ENCODE measurements around the gene ATP5MG. TPM values are rescaled to one million over a fixed set of nuclear protein-coding genes. Genes with fewer than 3 reads are reported as not detected.

ATP5MG gene
- total RNA-seq, 4 donors from 2014 or later, result 38.5 to 89.8 (median 51.6) TPM

DNA sequence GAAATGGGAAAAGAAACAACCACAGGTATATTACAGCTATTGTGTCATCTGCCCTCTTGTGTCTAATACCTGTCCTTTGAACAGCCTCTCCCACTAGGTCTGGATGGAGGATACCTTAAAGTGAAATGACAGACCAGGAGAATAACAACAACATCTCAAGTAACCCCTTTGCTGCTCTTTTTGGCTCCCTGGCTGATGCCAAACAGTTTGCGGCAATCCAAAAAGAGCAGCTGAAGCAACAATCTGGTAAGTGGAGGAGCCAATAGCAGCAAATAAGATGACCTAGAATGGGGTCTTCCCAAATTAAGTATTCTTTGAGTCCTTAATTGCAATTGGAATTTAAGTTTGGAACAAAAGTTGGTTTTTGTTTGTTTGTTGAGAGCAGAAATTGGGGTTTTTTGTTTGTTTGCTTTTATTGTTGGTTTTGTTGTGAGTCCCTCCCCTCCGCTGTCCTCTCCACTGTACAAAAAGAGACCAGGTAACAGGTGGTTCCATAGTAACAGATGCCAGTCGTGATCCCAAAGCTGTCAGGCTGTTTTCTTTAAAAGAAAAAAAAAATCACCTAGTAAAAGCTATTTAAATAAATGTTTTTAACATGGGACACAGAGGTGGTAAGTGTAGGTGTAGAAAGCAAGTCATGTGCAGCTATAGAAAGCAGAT lies 36.3 kb upstream of the ATP5MG start:
- no peak for TF ChIP-seq POLR2A (IDR thresholded peaks at IDR 0.05)
- TF ChIP-seq, protein P1, sequence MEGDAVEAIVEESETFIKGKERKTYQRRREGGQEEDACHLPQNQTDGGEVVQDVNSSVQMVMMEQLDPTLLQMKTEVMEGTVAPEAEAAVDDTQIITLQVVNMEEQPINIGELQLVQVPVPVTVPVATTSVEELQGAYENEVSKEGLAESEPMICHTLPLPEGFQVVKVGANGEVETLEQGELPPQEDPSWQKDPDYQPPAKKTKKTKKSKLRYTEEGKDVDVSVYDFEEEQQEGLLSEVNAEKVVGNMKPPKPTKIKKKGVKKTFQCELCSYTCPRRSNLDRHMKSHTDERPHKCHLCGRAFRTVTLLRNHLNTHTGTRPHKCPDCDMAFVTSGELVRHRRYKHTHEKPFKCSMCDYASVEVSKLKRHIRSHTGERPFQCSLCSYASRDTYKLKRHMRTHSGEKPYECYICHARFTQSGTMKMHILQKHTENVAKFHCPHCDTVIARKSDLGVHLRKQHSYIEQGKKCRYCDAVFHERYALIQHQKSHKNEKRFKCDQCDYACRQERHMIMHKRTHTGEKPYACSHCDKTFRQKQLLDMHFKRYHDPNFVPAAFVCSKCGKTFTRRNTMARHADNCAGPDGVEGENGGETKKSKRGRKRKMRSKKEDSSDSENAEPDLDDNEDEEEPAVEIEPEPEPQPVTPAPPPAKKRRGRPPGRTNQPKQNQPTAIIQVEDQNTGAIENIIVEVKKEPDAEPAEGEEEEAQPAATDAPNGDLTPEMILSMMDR (IDR thresholded peaks at IDR 0.05), result no peak
- H3K4me1 ChIP-seq, result peaks cover 0 to 20% (median 0%) of the 10 kb centered on the region in 4 donors
- no peaks in the 10 kb centered on the region for H3K9me3 ChIP-seq
- no peak for DNase-seq
- no peak overlapping the region for H3K27ac ChIP-seq
- H3K4me3 ChIP-seq, result no peak overlapping the region
- no peaks in the 10 kb centered on the region for H3K27me3 ChIP-seq
- peaks cover 0 to 53% (median 0%) of the 10 kb centered on the region in 3 donors for H3K36me3 ChIP-seq

DNA sequence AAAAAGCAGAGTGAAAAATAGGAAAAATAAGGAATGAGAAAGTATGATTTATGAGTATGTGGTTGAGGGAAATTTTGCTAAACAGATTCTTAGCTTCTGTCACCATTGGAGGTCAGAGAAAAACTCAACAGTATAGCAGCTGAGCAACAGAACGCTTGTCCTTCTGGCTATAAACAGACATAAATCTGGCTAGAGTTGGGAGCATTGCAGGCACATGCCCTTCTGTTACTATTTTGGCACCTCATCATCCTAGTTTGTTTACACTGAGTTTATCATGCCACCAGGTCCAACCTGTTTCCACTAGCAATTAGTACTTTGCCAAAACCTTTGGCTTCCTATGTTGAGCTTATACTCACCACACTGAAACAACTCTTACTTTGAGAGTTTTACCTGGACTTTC lies 35.1 kb upstream of the ATP5MG start:
- no peak for TF ChIP-seq POLR2A (IDR thresholded peaks at IDR 0.05)
- TF ChIP-seq, protein P1 (IDR thresholded peaks at IDR 0.05), result no peak
- DNase-seq, result no peak
- H3K27ac ChIP-seq, result no peak overlapping the region
- peaks cover 0 to 64% (median 0%) of the 10 kb centered on the region in 3 donors for H3K36me3 ChIP-seq
- H3K4me3 ChIP-seq, result no peak overlapping the region
- H3K4me1 ChIP-seq, result peaks cover 0 to 8% (median 0%) of the 10 kb centered on the region in 4 donors
- no peaks in the 10 kb centered on the region for H3K9me3 ChIP-seq
- H3K27me3 ChIP-seq, result no peaks in the 10 kb centered on the region

DNA sequence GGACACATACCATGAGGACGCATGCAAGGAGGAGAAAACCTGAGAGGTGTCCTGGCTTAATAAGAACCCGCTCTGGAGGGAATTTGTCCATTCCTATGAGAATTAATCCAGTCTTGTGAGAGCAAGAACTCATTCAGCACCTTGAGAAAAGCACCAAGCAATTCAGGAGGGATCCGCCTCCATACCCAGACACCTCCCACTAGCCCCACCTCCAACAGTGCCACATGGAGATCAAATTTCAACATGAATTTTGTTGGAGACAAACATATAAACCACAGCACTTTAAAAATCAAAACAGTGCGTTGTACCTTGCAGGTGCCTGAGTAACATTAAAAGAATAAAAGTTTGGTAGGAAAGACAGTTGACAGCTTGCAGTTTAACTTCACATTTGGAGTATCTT lies 30.6 kb upstream of the ATP5MG start:
- no peaks in the 10 kb centered on the region for H3K27me3 ChIP-seq
- DNase-seq, result no peak
- no peak for TF ChIP-seq POLR2A (IDR thresholded peaks at IDR 0.05)
- TF ChIP-seq, protein P1 (IDR thresholded peaks at IDR 0.05), result no peak
- H3K27ac ChIP-seq, result no peak overlapping the region
- peaks cover 0 to 96% (median 0%) of the 10 kb centered on the region in 3 donors for H3K36me3 ChIP-seq
- no peak overlapping the region for H3K4me3 ChIP-seq
- H3K9me3 ChIP-seq, result no peaks in the 10 kb centered on the region
- no peaks in the 10 kb centered on the region for H3K4me1 ChIP-seq

DNA sequence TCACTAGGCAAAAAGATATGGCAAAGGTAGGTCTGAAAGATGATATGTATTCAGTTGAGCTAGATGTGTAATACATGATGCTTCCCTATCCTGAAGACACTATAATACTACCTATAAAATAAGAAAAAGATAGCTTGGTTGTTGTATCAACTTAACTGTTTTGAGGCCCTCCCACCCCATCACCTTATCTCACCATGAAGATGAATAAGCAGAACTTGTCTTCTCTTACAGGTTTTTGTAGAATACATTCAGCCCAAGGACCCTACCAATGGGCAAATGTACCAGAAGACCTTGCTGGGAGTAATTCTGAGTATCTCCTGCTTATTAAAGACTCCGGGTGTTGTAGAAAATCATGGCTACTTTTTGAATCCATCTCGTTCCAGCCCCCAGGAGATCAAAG lies 28.1 kb upstream of the ATP5MG start:
- Histone ChIP-seq H3K9me3 (no peaks in the 10 kb centered on the region), H3K27ac (no peak overlapping the region), H3K4me3 (no peak overlapping the region), H3K4me1 (no peaks in the 10 kb centered on the region), H3K27me3 (no peaks in the 10 kb centered on the region), H3K36me3 (peaks cover 0 to 98% (median 0%) of the 10 kb centered on the region in 3 donors)
- DNase-seq, result no peak
- TF ChIP-seq, protein P1 (IDR thresholded peaks at IDR 0.05), result no peak
- no peak for TF ChIP-seq POLR2A (IDR thresholded peaks at IDR 0.05)

DNA sequence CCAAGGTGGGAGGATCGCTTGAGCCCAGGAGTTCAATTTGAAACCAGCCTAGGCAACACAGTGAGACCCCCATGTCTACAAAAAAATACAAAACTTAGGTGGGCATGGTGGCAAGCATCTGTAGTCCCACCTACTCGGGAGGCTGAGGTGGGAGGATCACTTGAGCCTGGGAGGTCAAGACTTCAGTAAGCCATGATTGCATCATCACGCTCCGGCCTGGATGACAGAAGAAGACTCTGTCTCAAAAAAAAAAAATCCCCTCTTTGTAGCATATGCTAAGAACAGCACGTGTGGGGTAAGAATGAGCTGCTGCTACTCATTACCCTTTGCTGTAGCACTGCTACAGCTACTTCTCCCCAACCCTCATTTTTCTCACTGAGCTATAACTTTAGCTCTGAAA lies 27.5 kb upstream of the ATP5MG start:
- no peak for DNase-seq
- TF ChIP-seq, protein P1 (IDR thresholded peaks at IDR 0.05), result no peak
- no peak for TF ChIP-seq POLR2A (IDR thresholded peaks at IDR 0.05)
- Histone ChIP-seq H3K4me1 (no peaks in the 10 kb centered on the region), H3K36me3 (peaks cover 0 to 98% (median 0%) of the 10 kb centered on the region in 3 donors), H3K27ac (no peak overlapping the region), H3K27me3 (no peaks in the 10 kb centered on the region), H3K9me3 (no peaks in the 10 kb centered on the region), H3K4me3 (no peak overlapping the region)

Data from Peyer's patch (tissue), 4 donors.